GM18867 (cell line): Measurements from ENCODE around the gene TCAP.
"Not testable (repeated sequence)": the region's sequence is repeated elsewhere in the genome, so short reads cannot be mapped to it uniquely, and the experiment has no call there.

Experiments used
- ATAC-seq: cut with Tn5 transposase; IDR thresholded peaks from one replicate; pipeline ENCODE4 v1.9.1; 2021; ENCODE audit warnings: mild to moderate bottlenecking, moderate library complexity; ENCODE audit not compliant: unreplicated experiment

The TCAP gene

GRCh38 chr17:39678340-39679116 is 13.4 kb downstream of the TCAP start:
- ATAC-seq = no peak

- no peak for ATAC-seq
Observed at GRCh38 chr17:39679521-39680192, 14.5 kb downstream of the TCAP start.

DNA sequence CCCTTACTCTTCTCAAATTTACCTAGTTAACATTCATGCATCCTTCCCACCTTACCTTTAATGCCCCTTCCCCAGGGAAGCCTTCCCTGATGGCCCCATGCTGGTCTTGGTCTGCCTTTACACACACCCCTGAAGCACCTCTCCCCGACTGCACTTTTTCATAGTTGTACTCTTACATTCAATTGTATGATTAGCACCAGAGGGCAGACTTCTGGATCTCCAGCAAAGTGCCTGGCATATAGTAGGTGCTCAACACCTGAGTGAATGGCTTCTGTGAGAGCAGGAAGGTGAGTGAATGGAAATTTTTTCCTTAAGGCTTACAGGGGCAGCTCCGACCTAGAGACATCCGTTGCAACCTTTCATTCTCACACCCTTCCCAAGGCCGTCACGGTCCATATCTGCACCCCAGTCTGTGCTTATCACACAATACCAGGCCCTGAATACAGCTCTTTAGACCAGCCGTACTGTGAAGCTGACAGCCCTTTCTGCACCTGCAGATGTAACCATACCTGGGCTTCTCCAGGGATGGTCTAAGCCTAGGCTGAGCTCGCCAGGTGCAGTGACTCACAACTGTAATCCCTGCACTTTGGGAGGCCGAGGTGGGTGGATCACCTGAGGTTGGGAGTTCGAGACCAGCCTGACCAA is 18.3 kb downstream of the TCAP start:
- no peak for ATAC-seq

- no peak for ATAC-seq
Observed at GRCh38 chr17:39684369-39685192, 19.4 kb downstream of the TCAP start.

- ATAC-seq = no peak
Observed at GRCh38 chr17:39687101-39687545, 22.0 kb downstream of the TCAP start.

GRCh38 chr17:39687546-39688474 is 22.7 kb downstream of the TCAP start, which contains the start of gene PGAP3:
PGAP3 (minus strand) TSS chr17:39688057; CDS start chr17:39688014, 43 bp downstream.
- ATAC-seq = peak; percentile 86

DNA sequence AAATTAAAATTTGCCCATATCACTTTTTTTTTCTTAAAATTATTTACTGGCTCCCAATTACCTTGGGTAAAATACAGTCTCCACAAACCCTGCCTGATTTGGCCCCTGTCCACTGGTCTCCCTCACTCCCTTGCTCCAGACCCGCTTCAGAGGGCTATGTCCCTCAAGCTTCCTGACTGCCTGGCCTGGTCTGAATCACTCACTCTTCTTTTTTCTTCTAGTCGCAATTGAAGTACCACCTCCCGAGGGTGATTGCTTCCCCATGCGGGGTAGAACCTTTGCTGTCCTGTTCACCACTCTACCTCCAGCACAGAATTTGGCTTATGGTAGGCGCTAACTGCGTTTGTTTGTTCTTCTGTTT is 23.3 kb downstream of the TCAP start:
- no peak for ATAC-seq

DNA sequence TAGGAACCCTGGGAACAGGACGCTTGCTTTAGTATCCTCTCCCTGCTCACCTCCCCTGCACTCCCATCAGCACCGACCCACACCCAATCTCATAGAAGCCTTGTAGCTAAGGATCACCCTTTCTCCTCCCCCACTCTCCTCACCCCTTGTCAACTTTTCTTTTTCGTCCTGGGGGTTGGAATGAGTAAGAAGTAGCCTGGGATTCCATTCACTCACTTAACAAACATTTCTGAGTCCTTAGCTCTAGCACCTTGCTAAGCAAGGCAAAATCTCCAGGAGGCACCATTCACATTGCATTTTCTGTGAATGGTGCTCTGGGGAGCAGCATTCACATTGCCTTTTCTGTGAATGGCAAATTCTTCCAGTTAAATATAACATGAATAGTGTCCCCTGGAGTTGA is 23.8 kb downstream of the TCAP start:
- ATAC-seq = no peak

- ATAC-seq = no peak
Observed at GRCh38 chr17:39694593-39694992, 29.4 kb downstream of the TCAP start.

GRCh38 chr17:39695089-39695474 is 29.9 kb downstream of the TCAP start:
- ATAC-seq = no peak

DNA sequence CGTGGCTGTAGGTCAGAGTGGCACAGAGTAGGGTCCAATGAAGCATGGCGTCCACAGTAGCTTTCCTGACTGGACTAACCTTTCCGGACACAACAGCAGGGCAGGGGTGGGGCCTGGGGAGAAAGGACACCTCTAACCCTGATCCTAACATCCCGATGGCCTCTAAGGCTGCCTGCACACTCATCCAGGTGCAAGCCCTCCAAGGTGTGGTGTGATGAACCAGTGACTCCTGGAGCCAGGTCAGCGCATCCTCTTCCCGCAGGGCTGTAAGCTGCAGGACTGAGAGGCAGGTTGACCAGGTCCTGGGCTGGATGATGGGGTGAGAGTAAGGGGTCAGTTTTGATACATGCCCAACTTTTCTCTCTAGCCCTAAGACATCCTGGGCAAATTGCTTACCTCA is 31.6 kb downstream of the TCAP start:
- ATAC-seq = no peak

DNA sequence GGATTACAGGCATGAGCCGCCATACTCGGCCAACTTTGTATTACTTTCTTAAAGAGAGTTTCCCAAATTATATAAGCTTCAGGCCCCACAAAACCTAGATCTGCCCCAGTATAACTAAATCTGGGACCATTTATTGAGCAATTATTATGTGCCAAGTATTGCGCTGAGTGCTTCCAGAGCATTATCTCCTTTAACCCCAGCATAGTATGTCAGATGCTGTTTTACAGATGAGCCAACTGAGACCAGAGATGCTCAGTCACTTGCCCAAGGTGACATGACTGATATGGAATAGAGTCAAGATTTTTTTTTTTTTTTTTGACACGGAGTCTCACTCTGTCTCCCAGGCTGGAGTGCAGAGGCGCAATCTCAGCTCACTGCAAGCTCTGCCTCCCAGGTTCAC is 32.8 kb downstream of the TCAP start:
- no peak for ATAC-seq

DNA sequence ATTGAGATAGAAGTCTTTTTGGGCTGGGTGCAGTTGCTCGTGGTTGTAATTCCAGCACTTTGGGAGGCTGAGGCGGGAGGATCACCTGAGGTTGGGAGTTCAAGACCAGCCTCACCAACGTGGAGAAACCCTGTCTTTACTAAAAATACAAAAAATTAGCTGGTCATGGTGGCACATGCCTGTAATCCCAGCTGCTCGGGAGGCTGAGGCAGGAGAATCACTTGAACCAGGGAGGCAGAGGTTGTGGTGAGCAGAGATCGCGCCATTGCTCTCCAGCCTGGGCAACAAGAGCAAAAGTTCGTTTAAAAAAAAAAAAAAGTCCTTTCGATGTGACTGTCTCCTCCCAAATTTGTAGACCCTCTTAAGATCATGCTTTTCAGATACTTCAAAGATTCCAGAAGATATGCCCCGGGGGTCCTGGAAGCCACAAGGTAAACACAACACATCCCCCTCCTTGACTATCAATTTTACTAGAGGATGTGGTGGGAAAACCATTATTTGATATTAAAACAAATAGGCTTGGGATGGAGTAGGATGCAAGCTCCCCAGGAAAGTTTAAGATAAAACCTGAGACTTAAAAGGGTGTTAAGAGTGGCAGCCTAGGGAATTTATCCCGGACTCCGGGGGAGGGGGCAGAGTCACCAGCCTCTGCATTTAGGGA is 34.1 kb downstream of the TCAP start:
- ATAC-seq = not testable (repeated sequence)

DNA sequence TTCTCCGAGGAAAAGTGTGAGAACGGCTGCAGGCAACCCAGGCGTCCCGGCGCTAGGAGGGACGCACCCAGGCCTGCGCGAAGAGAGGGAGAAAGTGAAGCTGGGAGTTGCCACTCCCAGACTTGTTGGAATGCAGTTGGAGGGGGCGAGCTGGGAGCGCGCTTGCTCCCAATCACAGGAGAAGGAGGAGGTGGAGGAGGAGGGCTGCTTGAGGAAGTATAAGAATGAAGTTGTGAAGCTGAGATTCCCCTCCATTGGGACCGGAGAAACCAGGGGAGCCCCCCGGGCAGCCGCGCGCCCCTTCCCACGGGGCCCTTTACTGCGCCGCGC is 34.6 kb downstream of the TCAP start, which contains the start of gene ERBB2:
Gene ERBB2, plus strand, starts transcription at position 247 of the 330 bp plus-strand sequence. CDS start 175 bp downstream, outside the sequence.
- ATAC-seq = no peak

- no peak for ATAC-seq
Observed at GRCh38 chr17:39700148-39700987, 35.2 kb downstream of the TCAP start.

- no peak for ATAC-seq
Observed at GRCh38 chr17:39701012-39701783, 36.0 kb downstream of the TCAP start.

- no peak for ATAC-seq
Observed at GRCh38 chr17:39701784-39702422, 36.8 kb downstream of the TCAP start.
